ENCODE measurements around the gene MYD88.

DNA sequence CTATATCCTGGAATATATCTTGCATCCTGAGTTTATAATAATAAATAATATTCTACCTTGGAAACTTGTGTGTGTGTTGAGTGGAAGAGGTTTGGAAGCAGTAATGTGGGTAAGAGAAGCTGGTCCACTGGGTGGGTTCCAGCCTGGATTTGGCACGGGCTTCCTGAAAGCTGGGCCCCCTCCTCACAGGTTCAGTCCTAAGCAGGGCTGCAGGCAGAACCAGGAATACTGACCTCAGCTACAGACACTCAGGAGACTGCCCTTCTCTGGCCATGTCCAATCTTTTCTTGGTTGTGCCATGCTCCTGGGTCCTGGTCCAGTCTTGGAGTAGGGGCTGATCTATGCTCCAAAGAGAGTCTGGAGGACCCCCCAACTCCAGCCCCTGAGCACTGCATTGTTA is 4.5 kb downstream of the MYD88 start:
- no peak for TF ChIP-seq CTCF (IDR thresholded peaks at IDR 0.05)
- no peak for TF ChIP-seq POLR2AphosphoS5 (IDR thresholded peaks at IDR 0.05)
- no peak for TF ChIP-seq POLR2A (IDR thresholded peaks at IDR 0.05)
